ENCODE data around the gene DARS2.

DNA sequence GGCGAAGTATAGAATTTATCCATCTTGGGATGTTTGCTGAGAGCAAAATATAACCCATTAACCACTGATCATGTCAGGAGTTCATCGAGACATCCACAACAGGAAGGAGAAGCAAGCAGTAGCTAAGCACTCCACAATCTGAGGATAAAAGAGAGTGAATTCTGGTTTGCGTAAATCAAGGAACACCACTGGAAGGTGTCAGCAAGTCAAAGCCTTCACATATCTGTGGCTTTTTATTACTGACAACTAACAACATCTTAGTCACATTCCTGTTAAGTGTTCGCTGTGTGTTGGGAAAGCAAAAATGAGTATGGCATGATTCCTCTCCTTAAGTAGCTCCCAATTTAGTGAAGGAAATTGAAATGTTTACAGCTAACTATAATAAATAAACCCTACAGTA, 44.5 kb upstream of the DARS2 start:
- TF ChIP-seq POLR2A (IDR thresholded peaks at IDR 0.05): no peak
- no peak for TF ChIP-seq CTCF (IDR thresholded peaks at IDR 0.05)
